Activated CD8-positive, alpha-beta memory T cell treated with anti-CD3 and anti-CD28 coated beads, Interleukin-2, amount 50 U/mL, for 1 hour (primary cell): ENCODE data around the gene MTMR3.
"Not testable (repeated sequence)": the region's sequence is repeated elsewhere in the genome, so short reads cannot be mapped to it uniquely, and the experiment has no call there.

ENCODE experiments used
- DNase-seq: peaks from one replicate; pipeline ENCODE4 v3.0.0-alpha.2; 2020; ENCODE audit errors: extremely low read depth

The MTMR3 gene

DNA sequence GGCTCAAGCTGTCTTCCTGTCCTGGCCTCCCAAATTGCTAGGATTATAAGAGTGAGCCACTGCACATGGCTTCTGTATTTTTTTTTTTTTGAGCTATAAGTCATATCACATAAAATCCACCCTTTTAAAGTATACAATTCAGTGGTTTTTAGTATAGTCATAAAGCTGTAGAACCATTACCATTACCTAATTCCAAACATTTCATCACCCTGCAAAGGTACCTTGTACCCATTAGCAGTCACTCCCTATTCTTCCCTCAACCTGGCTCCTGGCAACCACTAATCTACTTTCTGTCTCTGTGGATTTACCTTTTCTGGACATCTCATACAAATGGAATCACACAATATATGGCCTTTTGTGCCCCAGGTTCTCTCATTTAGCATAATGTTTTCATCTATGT, 84.5 kb downstream of the MTMR3 start:
- DNase-seq, result no peak

DNA sequence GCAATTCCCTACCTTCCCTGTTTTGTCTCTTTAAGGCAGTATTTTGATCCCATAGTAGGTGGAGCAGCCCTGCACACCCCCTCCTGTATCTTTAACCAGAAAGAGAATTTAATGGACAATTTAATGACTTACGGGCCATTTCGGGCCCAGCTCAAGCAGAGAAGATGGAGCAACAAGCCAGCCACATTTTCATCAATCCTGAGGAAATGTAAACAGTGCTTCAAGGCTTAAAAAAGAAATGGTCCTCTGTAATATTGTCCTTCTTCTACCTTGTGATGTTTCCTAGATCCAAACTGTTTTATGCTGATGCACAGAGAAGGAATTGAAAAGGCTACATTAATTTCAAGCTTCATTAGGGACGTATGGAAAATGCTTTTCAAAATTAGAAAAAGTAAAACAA, 88.6 kb downstream of the MTMR3 start:
- no peak for DNase-seq

DNA sequence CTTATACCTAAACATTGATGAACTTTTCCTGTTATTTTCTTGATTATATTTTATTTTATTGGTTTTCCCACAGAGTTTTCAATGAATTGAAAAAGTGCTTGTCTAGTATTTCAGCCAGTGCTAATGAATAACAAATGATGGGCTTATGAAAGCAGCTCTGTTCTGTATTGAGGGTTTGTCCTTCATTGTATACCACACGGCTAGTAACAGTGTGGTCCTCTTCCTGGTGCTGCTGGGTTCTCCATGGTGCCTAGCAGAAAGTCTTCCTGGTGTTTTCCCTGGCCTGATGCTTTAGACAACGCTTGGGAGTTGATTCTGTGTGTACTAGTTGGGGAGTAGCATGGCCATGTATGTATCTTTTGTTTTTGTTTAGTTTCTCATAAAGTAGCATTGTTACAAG, 89.1 kb downstream of the MTMR3 start:
- no peak for DNase-seq

DNA sequence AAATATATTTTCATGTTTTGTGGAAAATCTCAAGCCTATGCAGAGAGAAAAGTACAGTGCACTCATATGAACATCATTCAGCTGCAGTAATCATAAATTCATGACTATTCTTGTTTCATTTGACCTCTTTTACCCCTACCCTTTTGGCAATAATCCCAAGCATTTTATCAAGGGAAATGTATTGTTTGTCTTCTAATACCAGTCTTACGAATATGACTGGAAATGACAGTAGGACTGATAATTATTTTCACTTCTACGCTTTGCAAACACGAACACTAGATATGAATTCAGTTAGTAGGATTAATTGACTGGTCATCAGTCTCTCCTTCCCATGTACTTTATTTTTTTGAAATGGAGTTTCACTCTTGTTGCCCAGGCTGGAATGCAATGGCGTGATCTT, 90.3 kb downstream of the MTMR3 start:
- no peak for DNase-seq

DNA sequence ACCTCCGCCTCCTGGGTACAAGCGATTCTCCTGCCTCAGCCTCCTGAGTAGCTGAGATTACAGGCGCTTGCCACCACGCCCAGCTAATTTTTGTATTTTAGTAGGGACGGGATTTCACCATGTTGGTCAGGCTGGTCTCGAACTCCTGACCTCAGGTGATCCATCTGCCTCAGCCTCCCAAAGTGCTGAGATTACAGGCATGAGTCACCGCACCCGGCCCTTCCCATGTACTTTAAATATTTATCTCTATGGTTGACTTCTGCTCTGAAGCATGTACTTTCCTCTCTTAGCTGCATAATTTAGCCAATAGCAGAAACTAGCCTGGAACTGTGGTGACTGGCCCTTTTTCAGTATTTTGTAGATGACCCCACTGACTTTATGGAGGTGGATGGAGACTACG, 90.7 kb downstream of the MTMR3 start:
- not testable (repeated sequence) for DNase-seq

DNA sequence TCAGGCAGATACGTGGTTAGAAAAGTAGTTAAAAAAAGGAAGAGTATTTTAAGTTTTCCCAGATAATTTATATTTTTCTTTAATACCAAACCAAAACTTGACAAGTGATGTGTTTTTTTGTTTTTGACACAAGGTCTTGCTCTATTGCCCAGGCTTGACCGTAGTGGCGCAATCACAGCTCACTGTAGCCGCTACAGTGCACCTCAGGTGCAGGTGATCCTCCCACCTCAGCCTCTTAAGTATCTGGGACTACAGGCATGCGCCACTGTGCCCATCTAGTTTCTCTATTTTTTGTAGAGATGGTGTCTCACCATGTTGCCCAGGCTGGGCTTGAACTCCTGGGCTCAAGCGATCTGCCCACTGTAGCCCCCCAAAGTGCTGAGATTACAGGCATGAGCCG, 92.5 kb downstream of the MTMR3 start:
- DNase-seq, result no peak

DNA sequence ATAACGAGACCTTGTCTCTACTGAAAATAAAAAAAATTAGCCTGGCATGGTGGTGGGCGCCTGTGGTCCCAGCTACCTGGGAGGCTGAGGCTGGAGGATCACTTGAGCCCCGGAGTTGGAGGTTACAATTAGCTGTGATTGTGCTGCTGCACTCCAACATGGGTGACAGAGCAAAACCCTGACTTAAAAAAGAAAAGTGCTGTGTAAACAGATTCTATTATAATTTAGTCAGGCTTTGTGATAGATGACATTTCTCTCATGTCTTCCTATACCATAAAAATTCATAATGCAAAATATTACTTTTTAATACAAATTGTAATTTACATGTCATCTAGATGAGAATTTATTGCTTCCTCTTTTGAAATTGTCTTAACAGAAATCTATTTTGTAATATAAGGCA, 94.1 kb downstream of the MTMR3 start:
- DNase-seq, result no peak

DNA sequence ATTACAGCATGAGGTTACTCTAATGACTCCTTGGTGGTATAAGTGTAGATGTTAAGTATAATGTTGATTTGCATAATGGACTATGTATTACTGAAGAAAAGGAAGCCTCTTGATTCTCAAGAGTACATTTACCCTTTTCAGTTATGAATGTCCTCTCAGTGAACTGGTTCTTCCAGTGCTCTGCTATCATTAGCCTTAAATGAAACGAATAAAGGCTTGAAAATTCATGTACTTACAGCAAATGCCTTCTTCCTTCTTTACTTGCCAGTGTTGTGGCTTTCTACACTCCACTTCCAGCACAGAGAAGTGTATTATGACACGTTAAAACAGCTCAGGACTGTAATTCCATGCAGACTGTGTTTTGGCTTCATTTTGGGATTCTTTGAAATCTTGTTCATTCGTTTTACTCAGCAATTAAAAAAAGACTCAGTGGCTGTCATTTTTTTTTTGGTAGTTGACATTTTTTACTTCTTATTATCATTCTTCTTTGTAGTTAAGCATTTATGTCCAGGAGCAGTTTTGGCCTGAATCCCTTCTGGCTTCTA, 96.9 kb downstream of the MTMR3 start:
- no peak for DNase-seq

DNA sequence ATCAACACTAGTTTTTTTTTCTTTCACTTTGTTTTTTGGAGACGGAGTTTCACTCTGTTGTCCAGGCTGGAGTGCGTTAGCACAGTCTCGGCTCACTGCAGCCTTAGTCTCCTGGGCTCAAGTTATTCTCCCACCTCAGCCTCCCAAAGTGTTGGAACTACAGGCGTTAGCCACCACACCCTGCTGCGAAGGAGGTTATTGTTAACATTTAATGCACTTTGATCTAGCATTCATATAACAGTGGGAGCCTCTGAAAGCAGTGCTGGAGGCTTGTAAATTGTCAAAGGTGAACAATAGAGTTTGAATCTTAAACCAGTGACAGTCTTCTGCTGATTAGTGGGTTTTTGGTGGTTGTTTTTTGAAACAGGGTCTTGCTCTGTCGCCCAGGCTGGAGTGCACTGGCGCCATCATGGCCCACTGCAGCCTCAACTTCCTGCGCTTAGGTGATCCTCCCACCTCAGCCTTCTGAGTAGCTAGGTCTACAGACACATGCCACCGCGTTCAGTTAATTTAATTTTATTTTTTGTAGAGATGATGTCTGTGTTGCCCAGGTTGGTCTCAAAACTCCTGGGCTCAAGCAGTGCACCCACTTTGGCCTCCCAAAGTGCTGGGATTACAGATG, 100.4 kb downstream of the MTMR3 start:
- DNase-seq, result no peak

DNA sequence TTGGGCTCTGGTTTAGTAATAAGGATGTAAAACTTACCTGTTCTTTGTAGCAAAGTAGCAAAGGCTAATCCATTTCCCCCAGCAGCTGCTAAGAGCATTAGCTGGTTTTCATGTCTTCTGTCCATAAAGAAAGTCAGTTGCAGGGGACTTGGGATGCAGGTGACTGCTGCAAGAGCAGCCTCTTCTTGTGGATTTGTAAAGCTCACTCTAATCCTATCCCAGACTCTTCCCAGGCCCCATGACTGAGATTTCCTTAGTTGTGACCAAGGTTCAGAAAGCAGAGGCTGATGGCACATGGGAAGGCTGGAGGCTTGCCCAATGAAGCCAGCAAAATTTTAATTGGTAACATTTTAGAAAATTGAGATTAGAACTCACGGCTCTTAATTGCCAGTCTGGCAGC, 102.9 kb downstream of the MTMR3 start:
- DNase-seq, result no peak

DNA sequence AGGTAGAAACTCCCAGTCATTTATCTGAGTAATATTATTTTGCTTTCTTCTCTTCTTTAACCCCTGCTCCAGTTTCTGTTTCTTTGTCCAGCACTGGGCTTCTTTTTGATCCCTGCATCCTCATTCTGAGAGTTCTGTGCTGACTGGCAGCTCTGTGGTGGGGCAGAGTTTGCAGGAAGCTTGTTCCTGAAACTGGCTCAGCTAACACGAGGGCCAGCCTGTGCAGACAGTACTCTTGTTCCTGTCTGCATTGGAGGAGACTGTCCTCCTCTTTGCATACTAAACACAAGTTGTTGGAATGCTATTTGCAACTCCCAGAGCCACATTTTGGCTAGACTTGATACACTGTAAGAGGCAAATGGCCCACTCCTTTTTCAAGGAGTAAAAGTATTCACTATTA, 104.2 kb downstream of the MTMR3 start:
- no peak for DNase-seq

DNA sequence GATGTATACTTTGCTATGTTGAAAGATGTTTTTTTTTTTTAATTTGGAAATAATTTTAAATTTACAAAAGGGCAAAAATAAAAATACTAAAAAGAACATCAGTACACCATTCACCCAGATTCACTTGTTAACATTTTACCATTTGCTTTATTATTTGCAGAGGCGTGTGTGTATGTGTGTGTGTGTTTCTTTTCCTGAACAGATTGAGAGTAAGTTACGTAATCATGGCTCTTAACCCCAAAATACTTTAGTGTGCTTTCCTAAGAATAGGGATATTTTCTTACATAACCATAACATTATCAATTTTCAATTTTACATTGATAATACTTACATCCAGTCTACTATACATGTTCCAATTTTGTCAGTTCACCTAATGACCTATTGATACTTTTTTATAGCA, 105.7 kb downstream of the MTMR3 start:
- no peak for DNase-seq

DNA sequence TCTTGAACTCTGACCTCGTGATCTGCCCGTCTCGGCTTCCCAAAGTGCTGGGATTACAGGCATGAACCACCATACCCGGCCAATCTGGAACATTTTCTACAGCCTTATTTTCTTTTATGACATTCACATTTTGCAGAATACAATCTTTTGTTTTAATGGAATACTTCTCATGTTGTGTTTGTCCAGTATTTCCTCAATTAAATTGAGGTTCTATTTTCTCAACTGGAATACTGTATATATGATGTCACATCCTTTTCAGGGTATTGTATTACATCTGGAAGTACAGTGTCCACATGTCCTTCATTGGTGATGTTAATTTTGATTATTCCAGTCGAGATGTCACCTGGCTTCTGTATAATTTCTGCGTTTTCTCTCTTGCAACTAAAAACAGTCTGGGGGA, 106.5 kb downstream of the MTMR3 start:
- DNase-seq, result no peak

DNA sequence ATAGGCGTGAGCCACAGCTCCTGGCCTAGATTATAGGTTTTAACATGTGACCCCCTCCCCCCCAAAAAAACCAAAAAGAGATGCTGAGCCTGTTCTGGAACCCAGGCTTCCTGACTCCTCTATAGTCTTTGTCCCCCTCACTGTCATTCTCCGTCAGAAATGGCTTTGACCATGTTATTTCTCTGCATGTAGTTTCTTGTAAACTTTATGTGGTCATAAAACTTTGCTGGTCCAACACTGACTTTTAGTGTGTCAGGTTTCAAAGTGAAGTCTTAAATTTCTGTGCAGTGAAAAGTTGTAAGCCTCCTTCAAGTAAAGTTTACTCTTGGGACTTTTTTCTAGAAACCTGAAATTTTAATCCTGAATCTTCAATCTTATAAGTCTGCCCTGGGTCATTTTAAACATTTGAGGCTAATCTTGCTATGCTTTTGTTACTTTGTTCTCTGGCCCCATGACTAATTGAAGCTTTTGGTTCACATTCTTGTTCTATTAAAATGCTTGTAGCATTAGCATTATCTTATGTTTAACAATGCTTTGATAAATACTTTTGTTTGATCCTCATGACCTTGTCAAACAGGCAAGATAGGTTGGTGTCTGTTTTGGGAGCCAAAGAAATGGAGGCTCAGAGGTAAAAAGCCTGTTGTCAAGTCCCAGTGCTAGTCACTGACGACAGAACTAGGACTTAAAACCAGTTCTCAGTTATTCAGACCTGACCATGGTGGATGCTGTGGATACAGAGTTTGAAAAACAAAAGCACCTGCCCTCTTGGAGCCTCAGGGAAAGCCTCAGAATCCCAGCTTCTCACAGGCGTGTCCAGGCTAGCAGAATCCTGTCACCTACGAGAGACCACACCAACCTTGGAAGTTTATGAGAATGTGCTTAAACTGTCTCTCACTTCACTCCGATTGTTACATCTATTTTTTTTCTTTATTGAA, 109.6 kb downstream of the MTMR3 start:
- DNase-seq, result no peak

DNA sequence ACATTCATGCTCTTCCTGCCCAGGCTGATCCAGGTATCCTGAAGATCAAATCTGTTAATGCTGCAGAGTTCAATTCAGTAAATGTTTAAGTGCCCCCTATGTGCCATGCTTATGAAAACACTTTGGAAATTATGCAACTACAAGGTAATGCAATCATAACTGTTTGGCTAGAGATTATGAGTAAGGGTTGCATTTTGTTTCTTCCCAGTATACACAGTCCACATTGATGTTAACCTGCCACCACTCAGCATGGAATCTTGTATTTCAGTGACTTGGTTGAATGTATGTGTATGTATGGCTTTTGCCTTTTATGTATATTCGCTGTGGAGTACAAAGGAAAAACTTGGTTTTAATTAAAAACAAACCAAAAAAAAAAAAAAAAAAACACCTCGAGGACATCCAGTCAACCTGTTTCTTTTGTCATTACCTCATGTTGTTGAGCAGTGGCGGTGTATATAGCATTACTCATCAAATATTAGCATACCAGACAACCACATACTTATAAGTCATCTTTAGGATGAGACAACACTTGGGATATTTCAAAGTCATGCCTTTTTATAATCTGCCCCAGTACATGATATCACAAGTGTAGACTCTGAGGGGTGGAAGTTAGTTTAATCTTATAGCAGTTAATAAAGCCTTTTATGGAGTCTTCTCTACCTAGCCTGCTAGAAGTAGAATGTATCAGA, 111.2 kb downstream of the MTMR3 start:
- DNase-seq, result no peak

DNA sequence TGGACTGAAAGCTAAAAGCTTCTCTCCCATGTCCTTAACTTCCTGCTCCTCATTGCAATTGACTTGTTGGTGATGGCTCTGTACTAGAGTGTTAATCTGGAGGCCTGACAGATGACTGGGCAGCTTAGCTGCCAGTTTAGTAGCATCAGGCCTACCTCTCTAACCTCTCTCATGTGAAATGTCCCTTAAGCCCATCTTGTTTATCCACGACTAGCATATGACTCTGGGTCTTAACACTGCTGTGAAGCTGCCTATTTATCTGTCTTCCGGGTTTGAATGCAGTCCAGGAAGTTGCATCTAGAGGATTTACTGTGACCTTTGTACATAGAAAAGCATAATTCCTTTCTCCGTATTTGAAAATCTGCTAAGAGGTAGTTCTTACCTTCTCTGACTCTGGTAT, 112.0 kb downstream of the MTMR3 start:
- DNase-seq, result no peak

DNA sequence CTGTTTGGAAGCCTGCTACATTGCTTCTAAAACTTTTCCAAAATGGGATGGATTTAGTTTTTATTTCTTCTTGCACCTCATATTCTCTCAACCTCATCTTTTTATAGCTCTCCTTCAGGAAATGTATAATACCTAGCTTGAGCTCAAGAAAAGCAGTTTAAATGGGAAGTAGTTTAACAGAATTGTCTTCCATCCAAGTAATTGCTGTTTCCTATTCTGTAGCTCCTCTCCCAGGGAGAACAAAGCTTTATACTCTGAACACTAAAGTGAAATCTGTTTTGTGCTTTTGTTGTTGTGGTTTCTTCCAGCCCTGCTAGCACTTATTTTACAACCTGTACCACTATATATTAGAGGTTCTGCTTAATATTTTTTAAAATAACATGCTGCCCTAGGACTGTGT, 114.1 kb downstream of the MTMR3 start:
- DNase-seq, result no peak

DNA sequence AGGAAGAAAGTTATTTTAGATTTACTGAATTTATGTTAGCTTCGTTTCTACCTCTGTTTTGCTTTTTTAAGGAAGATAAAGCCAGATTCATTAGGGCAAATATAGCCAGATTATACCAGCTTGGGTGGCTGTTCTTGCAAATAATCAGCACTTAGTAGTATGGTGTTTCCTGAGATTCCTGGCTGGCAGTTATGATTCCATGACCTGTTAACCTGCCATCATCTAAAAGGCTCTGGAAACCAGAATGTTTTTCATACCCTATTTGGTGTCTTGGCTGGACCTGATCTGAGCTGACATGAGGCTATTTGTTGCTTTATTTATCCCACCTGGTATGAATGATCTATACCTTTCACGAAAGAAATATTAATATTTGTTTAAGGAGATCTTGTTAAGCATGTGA, 114.5 kb downstream of the MTMR3 start:
- no peak for DNase-seq

DNA sequence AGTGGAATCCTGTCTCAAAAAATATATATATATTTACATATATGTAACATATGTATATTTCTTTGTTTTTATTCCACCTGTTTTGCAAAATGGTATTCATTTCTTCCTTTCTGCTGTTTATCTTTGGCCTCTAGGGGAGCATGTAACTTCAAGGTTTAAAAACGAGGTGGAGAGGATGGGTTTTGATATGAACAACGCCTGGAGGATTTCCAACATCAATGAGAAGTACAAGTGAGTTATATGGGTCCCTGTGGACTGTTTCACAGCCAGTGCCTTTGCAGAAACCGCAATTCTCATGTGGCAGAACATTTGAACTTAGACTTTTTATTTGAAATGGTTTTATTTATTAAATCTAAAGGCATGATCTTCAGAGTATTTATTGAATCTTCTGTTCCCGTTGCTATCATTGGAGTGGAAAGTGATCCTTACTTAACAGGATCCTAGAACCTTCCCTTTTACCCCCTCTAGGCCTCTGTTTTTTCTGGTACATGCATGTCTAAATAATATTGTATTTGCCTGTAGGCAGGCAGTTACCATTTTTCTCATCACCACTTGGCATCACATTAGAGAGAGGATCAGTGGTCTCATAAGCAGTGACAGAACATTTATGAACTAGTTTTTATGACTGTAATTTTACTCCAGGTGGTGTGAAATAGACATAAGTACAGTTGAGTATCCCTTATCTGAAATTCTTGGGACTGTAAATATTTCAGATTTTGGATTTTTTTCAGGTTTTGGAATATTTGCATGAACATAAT, 115.8 kb downstream of the MTMR3 start:
- DNase-seq, result no peak

DNA sequence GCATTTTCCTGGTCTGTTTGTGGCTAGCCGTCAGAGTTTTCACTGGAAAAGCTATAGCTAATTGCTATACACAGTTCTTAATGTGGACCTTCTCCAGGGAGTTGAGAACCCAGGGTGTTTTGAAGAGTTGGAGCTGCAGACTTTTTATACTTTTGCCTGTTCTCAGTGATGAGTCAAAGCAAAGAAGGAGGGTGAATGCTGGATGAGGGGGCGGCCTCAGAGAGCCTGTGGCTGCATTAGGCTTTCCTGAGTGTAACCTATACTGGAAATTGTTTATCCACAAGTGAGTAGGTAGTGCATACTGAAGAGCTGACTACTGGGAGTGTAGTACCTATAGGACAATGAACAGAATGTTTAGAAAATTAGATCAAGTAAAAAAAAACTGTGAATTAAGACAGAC, 117.6 kb downstream of the MTMR3 start:
- DNase-seq, result no peak

DNA sequence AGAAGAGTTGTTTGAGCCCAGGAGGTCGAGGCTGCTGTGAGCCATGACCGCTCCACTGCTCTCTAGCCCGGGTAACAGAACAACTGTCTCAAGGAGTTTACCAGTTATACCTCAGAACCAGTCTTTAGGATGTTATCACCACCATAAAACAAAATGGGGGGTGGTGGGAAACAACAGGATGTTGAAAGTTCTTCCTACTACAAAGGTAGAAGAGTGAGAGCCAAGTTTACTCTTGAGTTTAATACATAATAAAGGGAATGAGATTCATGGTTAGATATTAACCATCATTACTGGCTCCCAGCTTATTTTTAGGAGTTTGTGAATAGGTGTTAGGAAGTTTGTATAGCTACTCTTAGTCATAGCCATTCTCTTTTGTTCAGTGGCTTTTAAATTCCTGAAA, 118.5 kb downstream of the MTMR3 start:
- DNase-seq, result no peak
